ENCODE data around the gene JAKMIP2.

Gene JAKMIP2

DNA sequence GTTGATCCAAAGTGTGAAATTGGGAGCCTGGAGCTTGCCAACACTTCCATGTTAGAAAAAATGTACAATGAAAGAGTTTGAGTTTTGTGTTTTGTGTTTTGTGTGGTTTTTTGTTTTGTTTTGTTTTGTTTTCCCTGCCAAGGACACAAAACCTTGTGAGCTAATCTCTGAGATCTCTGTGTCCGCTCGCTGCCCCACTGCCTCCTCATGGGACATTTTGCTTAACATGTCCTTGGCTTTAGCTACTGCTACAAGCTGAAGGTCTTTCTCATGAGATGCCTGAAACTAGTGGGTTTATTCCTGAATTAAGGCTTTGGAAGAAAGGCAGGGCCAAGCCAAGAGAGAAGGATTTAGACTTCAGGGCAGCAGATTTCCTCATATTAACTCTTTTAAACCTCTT is 7.3 kb upstream of the JAKMIP2 start:
- TF ChIP-seq CTCF (IDR thresholded peaks at IDR 0.05; ENCODE audit: insufficient read depth, low read depth, low read length, missing control alignments) = no peak
- no peak for DNase-seq (ENCODE audit: low read depth)
- no peak overlapping the region for H3K4me3 ChIP-seq (ENCODE audit: low read length)

DNA sequence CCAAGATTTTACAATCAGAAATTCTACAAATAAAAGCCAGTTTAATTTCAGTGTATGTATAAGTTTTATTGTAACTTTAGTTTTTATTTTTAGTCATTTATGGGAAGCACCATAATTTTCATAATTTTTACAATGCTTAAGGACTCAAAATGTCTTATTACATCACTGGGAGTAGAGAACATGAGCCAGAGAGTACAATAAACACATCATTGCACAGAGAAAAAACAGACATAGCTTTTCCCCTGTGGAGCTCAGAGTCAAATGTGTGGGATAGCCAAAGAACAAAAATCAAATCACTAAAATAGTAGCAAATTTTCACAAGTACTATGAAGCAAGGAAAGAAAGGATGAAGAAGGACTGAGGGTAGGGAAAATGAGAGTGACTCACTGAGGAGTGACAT is 5.5 kb upstream of the JAKMIP2 start:
- TF ChIP-seq CTCF (IDR thresholded peaks at IDR 0.05; ENCODE audit: insufficient read depth, low read depth, low read length, missing control alignments) = no peak
- H3K4me3 ChIP-seq (ENCODE audit: low read length) = no peak overlapping the region
- DNase-seq (ENCODE audit: low read depth) = no peak

- DNase-seq (ENCODE audit: low read depth) = no peak
- TF ChIP-seq CTCF (IDR thresholded peaks at IDR 0.05; ENCODE audit: insufficient read depth, low read depth, low read length, missing control alignments) = no peak
- no peak overlapping the region for H3K4me3 ChIP-seq (ENCODE audit: low read length)
These were observed 3.6 kb upstream of the JAKMIP2 start for GRCh38 chr5:147786142-147786541.

- no peak overlapping the region for H3K4me3 ChIP-seq (ENCODE audit: low read length)
- no peak for TF ChIP-seq CTCF (IDR thresholded peaks at IDR 0.05; ENCODE audit: insufficient read depth, low read depth, low read length, missing control alignments)
- DNase-seq (ENCODE audit: low read depth) = no peak
These were observed 1.8 kb upstream of the JAKMIP2 start for GRCh38 chr5:147784146-147784987.

GRCh38 chr5:147780924-147781573 is 1.5 kb downstream of the JAKMIP2 start:
- no peak overlapping the region for H3K4me3 ChIP-seq (ENCODE audit: low read length)
- DNase-seq (ENCODE audit: low read depth) = no peak
- no peak for TF ChIP-seq CTCF (IDR thresholded peaks at IDR 0.05; ENCODE audit: insufficient read depth, low read depth, low read length, missing control alignments)

GRCh38 chr5:147779694-147780093 is 2.8 kb downstream of the JAKMIP2 start:
- DNase-seq (ENCODE audit: low read depth) = no peak
- no peak for TF ChIP-seq CTCF (IDR thresholded peaks at IDR 0.05; ENCODE audit: insufficient read depth, low read depth, low read length, missing control alignments)
- H3K4me3 ChIP-seq (ENCODE audit: low read length) = no peak overlapping the region

Measured in epithelial cell of esophagus (primary cell).